ENCODE results near the gene THUMPD2. TPM values are rescaled to one million over a fixed set of nuclear protein-coding genes. Genes with fewer than 3 reads are reported as not detected.

THUMPD2 gene
- total RNA-seq = 10 to 100 TPM in 3 of 4 donors, 1 to 10 TPM in 1; 6.2 to 18.6 (median 11.8) TPM

GRCh38 chr2:39778775-39779340, at the start of gene THUMPD2:
Gene THUMPD2 (minus strand): TSS chr2:39779258. CDS start chr2:39779239, 19 bp downstream.
- TF ChIP-seq CTCF (IDR thresholded peaks at IDR 0.05; ENCODE audit: low read depth) = no peak

GRCh38 chr2:39821871-39822270, 42.8 kb upstream of the THUMPD2 start:
- TF ChIP-seq CTCF (IDR thresholded peaks at IDR 0.05; ENCODE audit: low read depth) = no peak

- no peak for TF ChIP-seq CTCF (IDR thresholded peaks at IDR 0.05; ENCODE audit: low read depth)
Measured at GRCh38 chr2:39816845-39817244, 37.8 kb upstream of the THUMPD2 start.

- no peak for TF ChIP-seq CTCF (IDR thresholded peaks at IDR 0.05; ENCODE audit: low read depth)
Measured at GRCh38 chr2:39816428-39816827, 37.4 kb upstream of the THUMPD2 start.

GRCh38 chr2:39805936-39806608, 27.0 kb upstream of the THUMPD2 start:
- no peak for TF ChIP-seq CTCF (IDR thresholded peaks at IDR 0.05; ENCODE audit: low read depth)

GRCh38 chr2:39803839-39804238, 24.8 kb upstream of the THUMPD2 start:
- no peak for TF ChIP-seq CTCF (IDR thresholded peaks at IDR 0.05; ENCODE audit: low read depth)

- TF ChIP-seq CTCF (IDR thresholded peaks at IDR 0.05; ENCODE audit: low read depth) = no peak
Measured at GRCh38 chr2:39800752-39801151, 21.7 kb upstream of the THUMPD2 start.

Measured in subcutaneous adipose tissue (tissue), 4 donors.